NCI-H1436 (cell line): ENCODE results near the gene PCDHGA1.
"Not testable (repeated sequence)": the region's sequence is repeated elsewhere in the genome, so short reads cannot be mapped to it uniquely, and the experiment has no call there.

Source experiments
- DNase-seq: peaks from one replicate; lab custom pipeline; 2025; lab: John Stamatoyannopoulos, UW

PCDHGA1 gene

GRCh38 chr5:141412854-141413539, 82.7 kb downstream of the PCDHGA1 start, which contains the start of gene PCDHGA10:
PCDHGA10 (plus strand) TSS chr5:141412987; CDS start chr5:141413176, 189 bp downstream.
- DNase-seq, result peak; percentile 30

- no peak for DNase-seq
Observed at GRCh38 chr5:141413540-141414069, 83.3 kb downstream of the PCDHGA1 start.

- DNase-seq, result not testable (repeated sequence)
Observed at GRCh38 chr5:141414548-141415274, 84.4 kb downstream of the PCDHGA1 start.

- DNase-seq, result not testable (repeated sequence)
Observed at GRCh38 chr5:141415275-141415618, 84.9 kb downstream of the PCDHGA1 start.

GRCh38 chr5:141417494-141418172, 87.3 kb downstream of the PCDHGA1 start, which contains the start of gene PCDHGB7:
PCDHGB7 (plus strand) TSS chr5:141417677; CDS start chr5:141417860, 183 bp downstream.
- peak; percentile 70 for DNase-seq

GRCh38 chr5:141419074-141419880, 89.0 kb downstream of the PCDHGA1 start:
- DNase-seq, result no peak

GRCh38 chr5:141420855-141421488, 90.7 kb downstream of the PCDHGA1 start, which contains the start of gene PCDHGA11:
PCDHGA11 (plus strand) TSS chr5:141421051; CDS start chr5:141421228, 177 bp downstream.
- DNase-seq, result no peak

- no peak for DNase-seq
Observed at GRCh38 chr5:141421489-141421855, 91.2 kb downstream of the PCDHGA1 start.

- DNase-seq, result no peak
Observed at GRCh38 chr5:141422742-141423291, 92.5 kb downstream of the PCDHGA1 start.

GRCh38 chr5:141427783-141428426, 97.6 kb downstream of the PCDHGA1 start:
- no peak for DNase-seq

- DNase-seq, result no peak
Observed at GRCh38 chr5:141430332-141431113, 100.2 kb downstream of the PCDHGA1 start, which contains the start of gene PCDHGA12. PCDHGA12 (plus strand) TSS chr5:141430507; CDS start chr5:141430760, 253 bp downstream.

GRCh38 chr5:141431286-141431685, 101.0 kb downstream of the PCDHGA1 start:
- DNase-seq, result no peak

- not testable (repeated sequence) for DNase-seq
Observed at GRCh38 chr5:141432308-141432707, 102.0 kb downstream of the PCDHGA1 start.

GRCh38 chr5:141432726-141433125, 102.4 kb downstream of the PCDHGA1 start:
- DNase-seq, result not testable (repeated sequence)

- DNase-seq, result no peak
Observed at GRCh38 chr5:141434006-141434405, 103.7 kb downstream of the PCDHGA1 start.

- DNase-seq, result no peak
Observed at GRCh38 chr5:141437221-141437620, 106.9 kb downstream of the PCDHGA1 start.

GRCh38 chr5:141439411-141440141, 109.3 kb downstream of the PCDHGA1 start:
- DNase-seq, result no peak

- DNase-seq, result no peak
Observed at GRCh38 chr5:141440341-141440740, 110.0 kb downstream of the PCDHGA1 start.
